HT-29 (cell line): Measurements from ENCODE around the gene SRGAP2C. TPM values are rescaled to one million over a fixed set of nuclear protein-coding genes. Genes with fewer than 3 reads are reported as not detected.
"Not testable (repeated sequence)": the region's sequence is repeated elsewhere in the genome, so short reads cannot be mapped to it uniquely, and the experiment has no call there.

Experiments used
- DNase-seq: peaks from one replicate; pipeline ENCODE4 v3.0.0-alpha.2; 2015; ENCODE audit warnings: low spot score
- total RNA-seq: library from RNA; depleted of rRNA; stranded (reverse); fragments of >200 nt; shearing (Covaris generic); gene quantifications from 2 replicates; pipeline ENCODE4 v1.2.3, GENCODE V29; 2014

Gene SRGAP2C
- total RNA-seq, 1 experiment from 2014 or later: 2.3 TPM

- not testable (repeated sequence) for DNase-seq
Measured at GRCh38 chr1:121278777-121279547, 94.2 kb downstream of the SRGAP2C start.

DNA sequence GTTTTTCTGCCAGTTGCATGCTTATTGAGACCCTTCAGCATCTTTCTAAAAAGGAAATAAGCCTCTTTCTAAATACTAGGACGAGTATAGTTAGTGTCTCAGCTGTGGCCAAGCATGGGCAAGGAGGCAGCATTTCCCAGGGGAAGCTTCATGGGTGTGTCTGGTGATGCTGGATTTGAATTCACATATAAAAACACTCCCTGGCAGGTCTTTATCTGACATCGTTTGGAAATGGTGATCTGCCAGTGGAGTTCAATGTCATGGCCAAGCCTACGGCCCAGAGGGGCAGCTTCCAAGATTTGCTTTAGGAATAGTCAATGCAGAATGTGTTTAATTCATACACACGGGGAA is 94.7 kb downstream of the SRGAP2C start:
- not testable (repeated sequence) for DNase-seq

- DNase-seq: not testable (repeated sequence)
Measured at GRCh38 chr1:121280699-121281317, 96.0 kb downstream of the SRGAP2C start.

DNA sequence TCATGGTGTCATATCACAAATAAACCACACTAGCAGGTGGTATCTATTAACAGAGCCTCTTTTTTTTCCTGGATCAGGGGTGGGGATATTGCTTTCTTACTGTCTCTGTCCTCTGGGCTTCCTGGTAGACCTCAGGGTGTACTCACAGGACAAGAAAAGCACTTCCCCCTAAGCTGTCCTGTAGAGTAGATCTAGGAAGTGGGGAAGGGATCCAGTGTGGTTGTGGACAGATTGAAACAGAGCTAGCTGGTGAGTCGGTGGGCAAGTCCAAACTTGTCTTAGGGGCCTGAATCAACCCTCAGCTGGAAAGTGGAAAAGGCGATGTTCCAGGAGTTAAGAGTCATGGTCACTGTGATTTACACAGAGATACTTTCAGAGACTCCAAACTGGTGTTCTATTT is 96.7 kb downstream of the SRGAP2C start:
- DNase-seq: not testable (repeated sequence)

DNA sequence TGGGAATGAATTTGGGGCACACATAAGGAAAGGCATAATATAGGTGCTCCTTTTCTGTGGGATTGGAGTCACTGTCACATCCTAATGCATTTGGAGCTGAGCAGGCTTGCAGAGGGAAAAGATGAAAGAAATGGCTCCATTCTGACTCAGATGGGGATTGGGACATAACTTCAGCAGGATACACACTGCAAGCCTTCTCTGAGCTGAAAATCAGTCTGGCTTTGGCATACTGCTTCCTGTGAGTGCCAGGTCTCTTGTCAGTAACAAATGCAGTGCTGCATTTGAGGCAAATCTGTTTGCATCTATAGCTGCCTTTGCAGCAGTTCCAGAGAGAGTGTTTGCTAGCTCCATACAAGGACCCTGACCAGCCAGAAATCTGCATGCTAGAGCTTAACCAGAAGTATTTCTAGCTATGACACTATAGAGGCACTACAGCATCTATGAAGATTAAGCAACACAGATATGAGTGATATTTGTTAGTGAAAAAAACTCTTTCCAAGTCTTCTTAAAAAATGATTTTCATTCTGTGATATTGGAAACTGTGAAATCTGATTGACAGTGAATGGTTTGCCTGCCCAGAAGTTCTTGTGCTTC is 98.9 kb downstream of the SRGAP2C start:
- DNase-seq: not testable (repeated sequence)

DNA sequence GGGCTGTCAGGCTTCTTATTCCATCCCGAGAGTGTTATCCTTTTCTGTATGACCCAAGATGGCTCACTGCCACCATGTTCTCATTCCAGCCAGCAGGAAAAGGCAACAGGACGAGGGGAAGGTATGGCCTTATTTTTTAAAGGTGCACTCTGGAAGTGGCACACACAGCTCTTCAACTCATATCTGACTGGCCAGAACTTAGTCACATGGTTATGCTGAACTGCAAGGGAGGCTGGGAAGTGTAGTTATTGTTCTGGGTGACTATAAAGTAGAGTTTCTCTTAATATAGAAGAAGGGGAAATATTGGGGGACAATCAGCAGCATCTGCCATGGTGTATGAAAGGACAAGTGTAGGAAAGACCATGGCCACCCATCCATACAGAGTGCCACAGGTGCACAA is 107.8 kb downstream of the SRGAP2C start:
- not testable (repeated sequence) for DNase-seq

GRCh38 chr1:121293263-121294204 is 108.8 kb downstream of the SRGAP2C start:
- DNase-seq: not testable (repeated sequence)

DNA sequence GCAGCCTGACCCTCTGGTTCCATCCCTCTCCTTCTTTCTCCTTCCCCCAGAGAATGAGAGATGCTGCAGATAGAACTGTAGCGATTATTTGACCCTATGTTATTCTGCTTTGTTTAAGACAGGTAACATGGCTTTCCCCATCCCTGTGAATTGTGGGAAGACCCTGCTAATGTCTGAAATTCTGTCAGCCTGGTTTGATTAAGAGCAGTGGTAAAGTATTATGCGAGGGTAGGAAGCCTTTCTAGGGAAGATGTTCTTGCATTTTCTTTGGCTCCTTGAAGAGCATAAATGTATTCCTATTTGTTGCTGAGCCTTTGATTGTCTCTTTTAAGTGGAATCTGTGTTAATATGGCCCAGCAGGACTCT is 109.4 kb downstream of the SRGAP2C start:
- DNase-seq: not testable (repeated sequence)

DNA sequence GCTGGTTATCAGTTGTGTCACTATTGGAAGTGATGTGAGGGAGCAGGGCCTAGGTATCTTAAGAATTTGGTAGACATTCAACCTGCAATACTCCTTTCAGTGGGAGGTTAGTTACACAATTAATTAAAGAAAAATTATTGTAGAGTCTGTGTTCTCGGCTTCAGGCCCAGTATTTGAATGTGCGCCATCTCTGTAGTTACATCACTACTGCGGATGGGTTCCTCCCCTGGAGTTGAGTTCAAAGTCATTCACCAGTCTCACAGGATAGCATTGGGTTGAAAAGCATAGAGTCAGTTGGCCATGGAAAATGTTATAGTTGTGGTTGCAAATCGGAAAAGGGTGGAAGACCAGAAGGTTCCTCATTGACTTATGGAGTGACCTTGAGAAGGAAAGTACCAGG is 111.8 kb downstream of the SRGAP2C start:
- not testable (repeated sequence) for DNase-seq

DNA sequence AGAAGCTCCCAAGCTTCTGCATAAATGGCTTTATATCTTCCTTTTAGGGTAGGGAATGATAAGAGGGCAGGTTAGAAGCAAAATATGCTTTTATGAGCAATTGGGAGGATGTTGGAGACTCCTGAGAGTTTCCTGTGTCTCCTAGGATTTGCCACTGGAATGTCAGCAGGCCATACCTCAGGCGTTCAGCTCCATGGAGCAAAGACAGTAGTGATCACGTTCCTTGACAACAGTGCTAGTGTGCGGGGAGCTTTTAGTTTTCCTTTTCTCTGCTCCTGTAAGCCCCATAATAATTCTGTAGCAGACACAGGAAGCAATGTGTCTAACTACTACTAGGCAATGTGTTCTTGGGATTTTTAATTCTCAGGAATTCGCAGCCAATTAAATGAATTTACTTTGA is 113.8 kb downstream of the SRGAP2C start:
- not testable (repeated sequence) for DNase-seq

GRCh38 chr1:121299514-121300149 is 114.9 kb downstream of the SRGAP2C start:
- DNase-seq: not testable (repeated sequence)

- not testable (repeated sequence) for DNase-seq
Measured at GRCh38 chr1:121301876-121302275, 117.1 kb downstream of the SRGAP2C start.

- not testable (repeated sequence) for DNase-seq
Measured at GRCh38 chr1:121307759-121308158, 123.0 kb downstream of the SRGAP2C start.

GRCh38 chr1:121315509-121315908 is 130.7 kb downstream of the SRGAP2C start:
- not testable (repeated sequence) for DNase-seq

- not testable (repeated sequence) for DNase-seq
Measured at GRCh38 chr1:121316081-121316480, 131.3 kb downstream of the SRGAP2C start.

DNA sequence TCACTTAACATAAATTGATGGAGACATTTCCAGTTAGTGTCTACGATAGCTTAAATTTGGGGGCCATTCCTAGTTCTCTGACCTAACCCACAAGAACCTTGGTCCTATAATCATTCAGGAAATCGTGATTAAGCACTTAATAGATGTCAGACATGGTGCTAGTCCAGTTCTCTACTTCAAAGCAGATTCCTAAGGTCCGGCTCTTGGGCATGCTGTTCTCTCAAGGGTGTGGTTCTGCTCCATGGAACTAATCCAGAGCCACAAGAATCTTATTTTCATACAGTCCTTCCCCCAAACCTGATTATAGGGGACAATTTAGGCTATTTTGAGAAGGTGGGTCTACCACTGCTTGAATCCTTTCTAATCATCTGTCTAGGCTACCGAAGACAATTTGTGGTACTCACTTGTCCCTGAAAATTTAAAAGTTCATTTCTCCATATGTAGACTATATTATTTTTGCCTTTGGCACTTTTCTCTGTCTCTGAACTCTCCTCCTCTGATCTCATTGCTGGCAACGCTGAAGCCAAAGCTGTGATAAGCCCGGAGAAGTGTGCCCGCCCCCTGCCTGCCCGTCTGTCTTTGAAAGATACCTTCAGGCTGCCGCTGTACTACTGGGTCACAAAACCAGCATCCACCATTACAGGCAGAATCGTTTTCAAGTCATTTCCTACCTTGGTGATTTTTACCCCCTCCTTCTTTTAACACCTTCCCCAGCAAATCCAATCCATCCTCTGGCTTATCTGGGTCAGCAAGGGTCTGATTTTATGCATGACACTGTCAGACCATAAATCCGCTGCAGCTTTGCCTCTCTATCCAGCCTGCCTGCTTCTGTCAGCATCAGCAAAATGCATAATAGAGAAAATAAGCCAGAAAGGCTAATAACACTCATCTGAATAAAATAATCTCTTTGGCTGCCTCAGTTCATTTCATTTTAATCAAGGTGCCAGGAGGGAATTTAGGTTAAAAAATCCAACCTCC is 133.0 kb downstream of the SRGAP2C start:
- not testable (repeated sequence) for DNase-seq

DNA sequence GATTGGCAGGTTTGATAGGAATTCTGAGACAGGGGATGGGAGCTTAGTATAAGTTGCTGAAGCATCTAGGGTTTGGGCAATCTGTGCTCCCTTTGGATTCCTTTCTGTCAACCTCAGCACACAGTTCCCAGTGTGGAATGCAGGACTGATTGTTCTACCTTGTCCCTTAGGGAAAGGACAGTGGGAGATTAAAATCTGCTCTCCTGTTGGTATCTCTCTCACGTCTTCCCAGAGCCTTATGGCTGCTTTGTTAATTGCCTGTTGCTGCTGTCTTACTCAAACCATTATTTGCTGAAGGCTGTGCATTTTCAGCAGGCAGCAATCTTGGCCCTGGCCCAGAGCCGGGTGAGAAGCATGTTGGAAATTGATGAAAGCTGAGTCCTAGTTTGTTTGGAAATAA is 133.9 kb downstream of the SRGAP2C start:
- DNase-seq: not testable (repeated sequence)

DNA sequence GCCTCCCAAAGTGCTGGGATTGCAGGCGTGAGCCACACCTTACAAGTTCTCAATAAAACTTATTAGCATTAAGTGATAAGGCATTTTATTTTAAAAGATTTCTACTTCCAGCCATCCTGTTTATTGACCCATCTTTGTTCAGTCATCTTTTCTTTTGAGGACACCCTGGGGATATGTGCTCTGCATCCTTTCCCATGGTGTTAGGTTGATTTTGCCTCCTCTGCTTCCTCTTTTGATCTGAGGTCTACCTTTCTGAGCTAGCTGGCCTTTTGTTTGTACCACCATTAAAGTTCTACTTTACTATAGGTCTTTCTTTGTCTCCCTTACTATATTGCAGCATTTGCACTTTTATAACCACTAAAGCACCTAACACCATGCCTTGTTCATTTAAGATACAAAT is 136.9 kb downstream of the SRGAP2C start:
- DNase-seq: not testable (repeated sequence)

- DNase-seq: not testable (repeated sequence)
Measured at GRCh38 chr1:121324726-121325125, 140.0 kb downstream of the SRGAP2C start.

DNA sequence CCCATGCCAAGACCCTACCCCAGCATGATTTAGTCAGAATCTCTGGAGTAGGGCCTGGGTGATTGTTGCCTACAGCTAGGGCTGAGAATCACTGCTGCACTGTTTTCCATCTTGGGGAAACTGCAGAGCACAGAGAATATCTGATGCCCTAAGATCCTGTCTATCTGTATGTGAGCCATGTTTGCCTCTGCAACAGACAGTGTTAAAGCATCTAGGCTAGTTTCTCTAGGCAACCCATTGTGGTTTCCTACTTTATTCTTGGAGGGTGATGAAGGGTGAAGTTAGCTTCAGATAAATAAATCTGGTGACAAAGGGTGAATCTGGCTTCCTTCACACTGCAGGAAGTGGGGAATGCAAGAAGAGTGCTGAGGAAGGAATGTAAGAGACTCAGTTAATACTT is 147.4 kb downstream of the SRGAP2C start:
- DNase-seq: not testable (repeated sequence)
